ENCODE data around the gene FKBP5. TPM values are rescaled to one million over a fixed set of nuclear protein-coding genes. Genes with fewer than 3 reads are reported as not detected.

Gene FKBP5
- total and polyA plus RNA-seq, 10 of the 15 experiments (the other 5 are each of a cell fraction or from before 2014, with no cell fraction given) = 29.0 to 123 (median 62.3) TPM

DNA sequence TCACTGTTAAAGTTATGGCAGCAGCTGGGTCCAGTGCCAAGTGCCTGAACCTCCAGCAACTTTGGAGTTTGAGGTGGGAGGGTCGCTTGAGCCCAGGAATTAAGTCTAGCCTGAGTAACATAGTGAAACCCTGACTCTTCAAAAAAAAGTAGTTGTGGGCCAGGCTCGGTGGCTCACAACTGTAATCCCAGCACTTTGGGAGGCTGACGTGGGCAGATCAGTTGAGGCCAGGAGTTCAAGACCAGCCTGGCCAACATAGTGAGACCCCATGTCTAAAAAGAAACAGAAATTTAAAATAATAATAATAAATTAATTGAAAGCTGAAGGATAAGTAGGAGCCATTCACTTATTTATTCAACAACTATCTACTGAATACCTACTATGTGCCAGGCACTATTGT lies 33.8 kb downstream of the FKBP5 start:
- ATAC-seq = no peak
- H3K79me2 ChIP-seq (ENCODE audit: control insufficient read depth, insufficient read depth, low read length) = peaks cover 7% of the 10 kb centered on the region
- H2AFZ ChIP-seq (ENCODE audit: control insufficient read depth, low read depth, low read length) = no peak overlapping the region
- ChIA-PET RAD21 (ENCODE audit: unreplicated experiment) (no interaction called here), SMC1A (ENCODE audit: uncharacterized antibody, unreplicated experiment) (interaction anchor here (0.6 to 1.5 kb wide), 5 partner anchors 9 to 881 kb away, joined by 3 to 5 read pairs (median 3); no protein-coding TSS in a partner anchor), CTCF (interaction anchor here (0.9 to 1.7 kb wide), 2 partner anchors 9 to 77 kb away, joined by 3 read pairs; no protein-coding TSS in a partner anchor), POLR2A (interaction anchor here (1.0 kb wide), 1 partner anchor 15 kb away, joined by 3 read pairs; no protein-coding TSS in a partner anchor)
- FAIRE-seq = no peak
- no peaks in the 10 kb centered on the region for H4K20me1 ChIP-seq (ENCODE audit: control insufficient read depth, insufficient read depth)
- H3K27ac ChIP-seq (ENCODE audit: control insufficient read depth, insufficient read depth) = no peak overlapping the region
- in situ Hi-C loops (cut with MboI) = no loop called here
- WGBS (ENCODE audit: insufficient coverage, insufficient replicate concordance, low lambda C conversion rate, missing lambda C conversion rate) = 94% methylated on average over 3 of the region's 3 CpGs
- H3K36me3 ChIP-seq (ENCODE audit: control insufficient read depth in 2 of 2, insufficient read depth in 2 of 2, low read length in 1 of 2) = no peaks in the 10 kb centered on the region; a peak in 1 of 4 replicates
- H3K9ac ChIP-seq (ENCODE audit: control insufficient read depth, insufficient read depth, low read length) = no peak overlapping the region
- H3K4me2 ChIP-seq (ENCODE audit: control insufficient read depth, insufficient read depth) = no peak overlapping the region
- H3K9me3 ChIP-seq (replicated peaks; ENCODE audit: control insufficient read depth, insufficient read depth, low read length) = no peaks in the 10 kb centered on the region; the same call in 2 of the 3 replicates
- intact Hi-C loops (cut with micrococcal nuclease; ENCODE audit: unreplicated experiment) = no loop called here
- no peak for DNase-seq (ENCODE audit: low read depth, low spot score)
- no TSS peak for BruUV-seq (replicated peaks)
- no peaks in the 10 kb centered on the region for H3K4me1 ChIP-seq (ENCODE audit: control insufficient read depth, insufficient read depth, low read length)
- H3K4me3 ChIP-seq = no peak overlapping the region
- no peaks in the 10 kb centered on the region for H3K27me3 ChIP-seq (replicated peaks in 1 of 2; ENCODE audit: control insufficient read depth in 2 of 2, insufficient read depth in 2 of 2, low read length in 1 of 2)
- TF ChIP-seq MEF2B (IDR thresholded peaks at IDR 0.05; ENCODE audit: partially characterized antibody, poor library complexity, severe bottlenecking) (no peak), SREBF1 (IDR thresholded peaks at IDR 0.05; ENCODE audit: low read length) (no peak), CBX5 (IDR thresholded peaks at IDR 0.05; ENCODE audit: low read depth) (no peak), ZNF622 (IDR thresholded peaks at IDR 0.05) (no peak), PML (IDR thresholded peaks at IDR 0.05; ENCODE audit: low read length) (no peak), EED (IDR thresholded peaks at IDR 0.05; ENCODE audit: low read depth) (no peak), USF2 (IDR thresholded peaks at IDR 0.05; ENCODE audit: borderline replicate concordance, low read depth, low read length) (no peak), RFX5 (IDR thresholded peaks at IDR 0.05; ENCODE audit: low read depth, low read length) (no peak), ZBED1 (IDR thresholded peaks at IDR 0.05; ENCODE audit: borderline replicate concordance) (no peak), PAX8 (IDR thresholded peaks at IDR 0.05) (no peak), CBX3 (IDR thresholded peaks at IDR 0.05; ENCODE audit: borderline replicate concordance, low read depth) (no peak), KLF5 (IDR thresholded peaks at IDR 0.05; ENCODE audit: partially characterized antibody) (no peak), TBL1XR1 (IDR thresholded peaks at IDR 0.05; ENCODE audit: low read depth, low read length) (no peak), SP1 (IDR thresholded peaks at IDR 0.05; ENCODE audit: low read depth, low read length) (no peak), SMAD1 (IDR thresholded peaks at IDR 0.05; ENCODE audit: low read depth, partially characterized antibody) (no peak), CHD2 (IDR thresholded peaks at IDR 0.05; ENCODE audit: borderline replicate concordance, low read depth, low read length) (no peak)
- TF ChIP-seq, protein P1, sequence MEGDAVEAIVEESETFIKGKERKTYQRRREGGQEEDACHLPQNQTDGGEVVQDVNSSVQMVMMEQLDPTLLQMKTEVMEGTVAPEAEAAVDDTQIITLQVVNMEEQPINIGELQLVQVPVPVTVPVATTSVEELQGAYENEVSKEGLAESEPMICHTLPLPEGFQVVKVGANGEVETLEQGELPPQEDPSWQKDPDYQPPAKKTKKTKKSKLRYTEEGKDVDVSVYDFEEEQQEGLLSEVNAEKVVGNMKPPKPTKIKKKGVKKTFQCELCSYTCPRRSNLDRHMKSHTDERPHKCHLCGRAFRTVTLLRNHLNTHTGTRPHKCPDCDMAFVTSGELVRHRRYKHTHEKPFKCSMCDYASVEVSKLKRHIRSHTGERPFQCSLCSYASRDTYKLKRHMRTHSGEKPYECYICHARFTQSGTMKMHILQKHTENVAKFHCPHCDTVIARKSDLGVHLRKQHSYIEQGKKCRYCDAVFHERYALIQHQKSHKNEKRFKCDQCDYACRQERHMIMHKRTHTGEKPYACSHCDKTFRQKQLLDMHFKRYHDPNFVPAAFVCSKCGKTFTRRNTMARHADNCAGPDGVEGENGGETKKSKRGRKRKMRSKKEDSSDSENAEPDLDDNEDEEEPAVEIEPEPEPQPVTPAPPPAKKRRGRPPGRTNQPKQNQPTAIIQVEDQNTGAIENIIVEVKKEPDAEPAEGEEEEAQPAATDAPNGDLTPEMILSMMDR (IDR thresholded peaks at IDR 0.05 in 2 of 3, conservative IDR thresholded peaks at IDR 0.05 in 1 of 3; ENCODE audit: control insufficient read depth in 2 of 3, extremely low read depth in 1 of 3, insufficient read depth in 1 of 3, low read depth in 3 of 3, low read length in 3 of 3) = no peak
- TF ChIP-seq, protein P2, sequence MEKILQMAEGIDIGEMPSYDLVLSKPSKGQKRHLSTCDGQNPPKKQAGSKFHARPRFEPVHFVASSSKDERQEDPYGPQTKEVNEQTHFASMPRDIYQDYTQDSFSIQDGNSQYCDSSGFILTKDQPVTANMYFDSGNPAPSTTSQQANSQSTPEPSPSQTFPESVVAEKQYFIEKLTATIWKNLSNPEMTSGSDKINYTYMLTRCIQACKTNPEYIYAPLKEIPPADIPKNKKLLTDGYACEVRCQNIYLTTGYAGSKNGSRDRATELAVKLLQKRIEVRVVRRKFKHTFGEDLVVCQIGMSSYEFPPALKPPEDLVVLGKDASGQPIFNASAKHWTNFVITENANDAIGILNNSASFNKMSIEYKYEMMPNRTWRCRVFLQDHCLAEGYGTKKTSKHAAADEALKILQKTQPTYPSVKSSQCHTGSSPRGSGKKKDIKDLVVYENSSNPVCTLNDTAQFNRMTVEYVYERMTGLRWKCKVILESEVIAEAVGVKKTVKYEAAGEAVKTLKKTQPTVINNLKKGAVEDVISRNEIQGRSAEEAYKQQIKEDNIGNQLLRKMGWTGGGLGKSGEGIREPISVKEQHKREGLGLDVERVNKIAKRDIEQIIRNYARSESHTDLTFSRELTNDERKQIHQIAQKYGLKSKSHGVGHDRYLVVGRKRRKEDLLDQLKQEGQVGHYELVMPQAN (conservative IDR thresholded peaks at IDR 0.05) = no peak

All from GM12878 (cell line).